GM18867 (cell line): ENCODE data around the gene COPS7A.

ENCODE experiments used
- ATAC-seq: cut with Tn5 transposase; IDR thresholded peaks from one replicate; pipeline ENCODE4 v1.9.1; 2021; ENCODE audit warnings: mild to moderate bottlenecking, moderate library complexity; ENCODE audit not compliant: unreplicated experiment

Gene COPS7A

DNA sequence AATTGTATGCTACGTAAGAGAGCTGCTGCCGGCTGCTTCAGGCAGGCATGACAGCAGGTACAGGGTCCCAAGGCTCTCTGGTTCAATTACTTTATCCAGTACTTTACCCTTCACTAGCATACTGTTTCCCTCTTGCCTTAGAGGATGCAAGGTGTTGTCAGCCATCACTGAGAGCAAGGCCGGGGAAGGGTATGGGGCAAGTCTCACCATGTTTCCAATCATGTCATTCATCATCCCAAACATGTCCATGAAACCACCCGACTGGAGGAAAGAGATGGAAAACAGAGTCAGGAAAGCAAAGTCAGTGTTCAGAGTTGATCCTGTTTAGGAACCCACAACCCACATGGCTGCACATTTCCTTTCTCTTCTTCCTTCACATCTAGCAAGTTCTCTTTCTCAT is 26.7 kb downstream of the COPS7A start:
- ATAC-seq = no peak

DNA sequence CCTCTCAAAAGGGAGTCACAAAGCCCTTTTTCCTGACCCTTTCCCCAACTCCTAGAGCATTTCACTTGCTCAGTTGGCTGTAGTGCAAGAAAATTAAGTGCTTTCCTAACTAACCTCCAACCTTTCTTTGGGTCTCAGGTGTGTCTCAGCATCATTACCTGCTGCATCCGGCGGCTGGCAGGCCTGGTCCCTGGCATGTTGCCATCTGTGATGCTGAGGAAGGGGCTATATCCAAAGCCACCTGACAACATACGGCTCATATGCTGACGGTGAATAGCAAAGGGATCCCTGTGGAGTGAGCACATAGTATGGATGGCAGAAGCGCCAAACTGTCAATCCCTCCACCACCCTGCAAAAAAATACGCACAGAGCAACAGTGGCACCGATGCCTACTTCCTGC is 27.9 kb downstream of the COPS7A start:
- ATAC-seq = no peak

GRCh38 chr12:6752167-6752920 is 28.5 kb downstream of the COPS7A start:
- no peak for ATAC-seq

DNA sequence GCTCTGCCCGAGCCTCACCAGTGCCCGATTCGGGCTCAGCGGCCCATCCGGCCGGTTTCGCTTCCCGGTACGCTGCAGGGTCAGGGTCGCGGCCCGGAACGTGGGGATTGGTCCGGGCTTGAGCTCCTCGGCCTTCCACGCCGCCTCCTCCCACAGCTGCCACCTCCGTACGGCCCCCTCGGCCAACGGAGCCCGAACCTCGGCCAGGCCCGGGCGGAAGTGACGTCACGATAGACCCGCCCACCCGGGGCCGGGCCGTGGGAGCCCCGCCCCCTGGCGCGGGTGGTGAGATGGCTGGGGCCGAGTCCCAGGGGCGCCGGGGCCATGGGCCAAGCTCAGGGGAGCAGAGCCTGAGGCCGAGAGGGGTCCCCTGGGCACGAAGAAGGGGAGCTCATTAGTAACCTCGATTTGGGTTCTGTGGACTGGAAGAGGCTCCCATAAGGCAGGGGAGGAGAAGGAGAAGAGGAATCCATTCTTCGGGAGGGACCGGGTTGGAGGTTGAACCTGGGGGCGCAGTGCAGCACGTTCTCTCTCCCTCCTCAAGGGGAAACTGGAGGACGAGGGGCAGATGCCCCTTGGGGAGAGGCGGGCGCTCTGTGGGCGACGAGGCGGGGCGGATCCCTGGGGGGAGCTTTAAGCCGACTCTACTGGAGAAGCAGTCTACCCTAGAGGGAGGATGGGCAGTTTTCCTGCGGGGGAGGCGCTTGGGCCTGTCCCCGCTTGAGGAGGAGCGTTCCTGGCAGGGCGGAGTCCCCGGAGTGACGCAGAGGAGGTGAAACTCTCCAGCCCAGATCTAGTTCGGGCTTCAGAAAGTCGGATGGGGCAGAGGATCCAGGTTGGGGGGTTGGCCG is 29.3 kb downstream of the COPS7A start, which contains the start of gene MLF2:
Gene MLF2 (minus strand): TSS at position 221 of the 851 bp plus-strand sequence. CDS start 807 bp downstream, outside the sequence.
- peak; percentile 82 for ATAC-seq

DNA sequence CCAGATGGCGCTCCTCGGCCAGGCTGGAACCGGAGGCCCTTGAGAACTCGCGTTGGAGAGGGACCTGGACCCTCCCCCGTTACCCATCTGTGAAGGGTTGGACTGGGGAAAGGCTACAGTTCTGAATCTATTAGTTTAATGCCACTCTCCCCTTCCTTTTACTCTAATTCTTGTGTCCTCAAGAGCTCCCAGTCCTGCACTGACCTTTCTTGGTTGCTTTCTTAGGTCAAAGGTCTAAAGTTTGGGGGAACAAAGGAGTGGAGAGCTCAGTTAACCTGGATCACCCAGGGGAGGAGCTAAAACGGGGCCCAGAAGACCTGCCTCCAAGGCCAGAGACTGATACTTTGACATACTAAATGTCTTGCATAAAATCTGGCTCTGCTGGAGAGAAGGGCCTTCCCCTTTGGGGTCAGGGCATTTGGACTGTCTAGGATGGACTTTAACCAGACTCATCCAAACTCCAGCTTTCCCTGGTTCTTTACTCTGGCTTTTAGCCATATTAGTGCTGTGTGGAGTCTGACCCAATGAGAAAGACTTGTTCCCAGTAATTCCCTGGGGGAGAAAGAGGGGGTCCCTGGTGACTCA is 30.0 kb downstream of the COPS7A start:
- ATAC-seq = no peak

DNA sequence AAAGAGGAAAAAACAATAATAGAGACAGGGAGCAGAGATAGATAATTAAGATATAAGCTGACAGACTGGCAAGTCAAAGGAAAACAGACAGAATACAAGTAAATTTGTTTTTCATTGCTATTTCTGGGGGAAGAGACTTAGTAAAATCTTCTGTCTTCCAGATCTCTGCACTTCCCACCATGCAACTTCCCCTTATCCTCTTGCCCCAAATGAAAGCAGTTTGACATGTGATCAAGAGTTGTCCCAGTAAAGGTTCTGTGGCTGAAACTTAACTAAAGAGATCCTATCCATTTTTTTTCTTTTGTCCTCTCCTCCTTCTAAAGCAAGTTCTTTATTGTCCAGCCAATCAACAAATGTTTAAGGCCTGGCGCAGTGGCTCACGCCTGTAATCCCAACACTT is 30.6 kb downstream of the COPS7A start:
- ATAC-seq = no peak

GRCh38 chr12:6757028-6757690 is 33.3 kb downstream of the COPS7A start:
- ATAC-seq = no peak

GRCh38 chr12:6758506-6759095 is 34.8 kb downstream of the COPS7A start:
- no peak for ATAC-seq

- no peak for ATAC-seq
These were observed 35.9 kb downstream of the COPS7A start for GRCh38 chr12:6759741-6760140.

DNA sequence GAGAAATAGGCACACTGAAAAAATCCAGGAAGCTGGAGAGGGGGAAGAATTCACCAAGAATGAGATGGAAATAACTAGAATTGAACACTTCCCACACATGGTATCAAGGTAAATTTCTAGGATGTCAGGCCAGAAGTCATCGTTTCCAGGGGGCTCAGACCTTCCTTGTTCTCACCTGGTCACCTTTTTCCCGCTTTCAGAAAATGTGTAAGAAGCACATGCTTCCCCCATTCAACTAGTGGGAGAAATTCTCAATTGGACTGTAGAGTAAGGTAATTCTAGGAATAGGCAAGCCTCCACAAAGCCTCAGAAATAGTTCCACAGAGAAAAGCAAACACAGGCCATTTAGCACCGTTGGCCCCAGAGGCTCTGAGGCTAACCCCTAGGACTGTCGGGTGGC is 39.5 kb downstream of the COPS7A start:
- ATAC-seq = no peak

DNA sequence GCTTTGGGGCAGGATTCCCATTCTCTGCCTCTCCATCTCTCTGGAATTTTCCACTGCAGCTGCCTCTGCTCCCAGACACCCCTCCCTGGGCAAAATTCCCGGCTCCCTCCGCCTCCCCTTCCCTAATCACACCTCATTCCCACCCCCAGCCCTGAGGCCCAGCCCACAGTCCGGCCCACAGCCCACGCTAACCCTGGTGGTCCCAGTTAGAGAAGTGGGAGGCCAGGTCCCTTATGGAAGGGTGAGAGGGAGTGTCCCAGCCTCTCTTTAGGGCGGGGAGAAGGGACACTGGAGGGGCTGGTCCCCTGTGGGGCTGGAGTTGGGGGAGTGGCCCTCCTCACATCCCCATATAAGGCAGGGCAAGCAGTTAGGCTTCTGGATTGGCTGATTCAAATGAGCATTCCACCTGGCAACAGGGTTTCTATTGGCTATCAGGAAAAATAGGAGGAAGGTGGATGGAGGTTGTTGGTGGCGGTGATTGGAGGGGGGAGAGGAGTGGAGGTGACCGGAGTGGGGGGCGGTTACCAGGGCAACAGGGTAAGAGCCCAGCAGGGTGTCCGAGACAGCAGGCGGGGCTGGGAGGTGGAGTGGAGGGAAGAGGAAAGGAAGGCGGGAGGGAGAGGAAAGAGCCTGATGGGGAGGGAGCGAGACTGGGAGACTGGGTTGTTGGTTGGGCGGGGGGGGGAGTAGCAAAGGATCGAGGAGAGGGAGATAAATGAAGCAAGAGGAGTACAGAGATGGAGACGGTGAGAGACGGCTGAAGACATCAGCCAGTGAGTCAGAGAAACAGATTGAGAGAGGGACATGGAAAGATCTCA is 40.4 kb downstream of the COPS7A start:
- ATAC-seq = peak; percentile 77

DNA sequence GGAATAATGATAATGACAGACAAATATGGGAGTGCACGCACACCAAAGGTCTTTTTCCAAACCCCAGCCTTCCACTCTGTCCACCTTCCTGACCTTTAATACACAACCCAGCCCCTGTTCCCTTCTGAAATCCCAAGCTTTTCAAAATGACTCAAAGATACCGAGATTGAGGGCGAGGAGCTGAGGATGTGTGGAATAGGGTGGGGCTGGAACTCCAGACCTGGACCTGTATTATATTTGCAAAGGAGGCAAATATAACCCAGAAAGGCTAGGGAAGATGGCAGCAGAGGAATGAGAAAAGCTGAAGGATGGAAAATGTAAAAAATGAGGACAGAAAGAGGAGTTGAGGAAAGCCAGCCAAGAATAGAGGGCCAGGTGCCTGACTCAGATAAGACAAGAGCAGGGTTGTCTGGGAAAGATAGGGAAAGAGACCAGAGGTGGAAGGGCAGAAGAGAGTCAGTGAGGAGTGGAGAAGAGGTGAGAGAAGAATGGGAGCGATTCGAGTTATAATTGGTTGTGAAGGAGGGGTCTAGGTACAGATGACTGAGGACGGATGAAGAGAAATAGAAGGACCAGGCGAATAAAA is 41.3 kb downstream of the COPS7A start:
- no peak for ATAC-seq

GRCh38 chr12:6765634-6766581 is 42.1 kb downstream of the COPS7A start, which contains the start of gene PTMS:
Gene PTMS (plus strand): TSS chr12:6766363. CDS start chr12:6766706, 343 bp downstream.
- ATAC-seq = peak; percentile 16

DNA sequence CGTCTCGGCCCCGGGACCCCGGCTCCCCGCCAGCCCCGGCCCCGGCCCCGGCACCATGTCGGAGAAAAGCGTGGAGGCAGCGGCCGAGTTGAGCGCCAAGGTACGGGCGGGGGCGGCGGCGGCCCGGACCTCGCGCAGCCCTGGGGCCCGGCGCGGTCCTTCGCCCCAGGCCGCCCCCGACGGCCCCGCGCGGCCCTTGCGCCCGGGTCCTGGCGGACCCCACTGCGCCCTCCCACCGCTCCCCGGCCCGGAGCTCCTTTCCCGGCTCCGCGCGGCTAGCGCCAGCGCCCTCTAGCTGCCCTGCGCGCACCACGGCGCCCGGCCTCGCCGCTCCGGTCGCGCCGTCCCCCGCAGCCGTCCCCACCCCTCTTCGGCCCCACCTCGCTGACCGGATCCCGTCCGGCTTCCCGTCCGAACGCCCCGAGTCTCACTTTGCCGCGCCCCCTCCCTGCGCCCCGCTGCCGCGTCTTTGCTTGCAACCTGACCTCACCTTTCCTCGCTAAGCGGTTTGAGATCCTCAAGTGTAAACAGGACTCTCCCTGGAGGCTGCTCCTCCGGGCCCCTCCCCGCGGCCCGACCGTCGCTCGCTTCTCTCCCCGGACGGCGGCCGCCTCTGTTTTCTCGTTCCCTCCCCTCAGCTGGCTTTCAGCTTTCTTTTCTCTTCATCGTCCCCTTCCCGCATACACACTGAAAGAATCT is 43.0 kb downstream of the COPS7A start:
- peak; percentile 49 for ATAC-seq

DNA sequence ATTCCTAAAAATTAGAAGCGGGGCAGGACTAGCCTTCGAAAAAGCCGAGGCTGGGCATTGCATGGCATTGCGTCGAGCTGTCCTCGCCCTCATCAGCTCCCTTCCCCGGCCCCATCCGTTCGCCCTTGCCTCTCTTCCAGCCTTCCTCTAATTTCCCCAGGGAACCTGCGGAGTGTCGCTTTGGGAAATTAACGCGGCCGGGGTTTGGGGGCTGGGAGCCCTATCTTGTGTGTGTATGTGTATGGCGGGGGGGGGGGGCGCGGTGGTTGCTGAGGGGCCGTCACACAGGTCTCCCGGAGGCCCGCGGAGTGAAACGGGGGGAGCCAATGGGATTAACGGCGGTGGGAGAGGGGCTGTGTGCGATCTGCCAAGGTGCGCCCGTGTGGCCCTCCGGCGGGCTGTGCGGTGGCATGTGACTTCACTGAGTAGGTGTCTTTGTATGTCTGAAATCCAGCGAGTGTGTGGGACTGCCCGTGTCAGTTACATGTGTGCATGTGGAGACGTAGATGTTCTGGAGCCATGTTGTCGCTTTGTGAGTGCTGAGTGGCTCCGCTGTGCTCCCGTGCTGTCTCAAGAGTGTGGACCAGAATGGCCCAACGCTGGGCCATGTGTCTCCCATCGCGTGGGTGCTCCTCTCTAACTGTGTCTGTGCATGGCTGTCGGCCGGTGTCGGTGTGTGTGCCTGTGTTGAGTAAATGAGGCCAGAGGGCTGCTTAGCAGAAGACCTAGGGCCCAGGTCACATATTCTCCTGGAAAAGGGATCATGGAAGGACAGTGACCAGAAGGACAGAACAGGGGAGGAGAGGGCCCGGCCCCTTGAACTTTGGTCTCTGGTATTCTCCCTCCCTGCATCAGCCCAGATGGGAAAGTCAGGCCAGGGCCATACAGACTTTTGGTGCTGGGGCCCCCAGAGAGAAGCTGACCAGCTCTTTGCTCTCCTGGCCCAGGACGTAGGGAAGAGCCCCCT is 43.8 kb downstream of the COPS7A start:
- no peak for ATAC-seq

DNA sequence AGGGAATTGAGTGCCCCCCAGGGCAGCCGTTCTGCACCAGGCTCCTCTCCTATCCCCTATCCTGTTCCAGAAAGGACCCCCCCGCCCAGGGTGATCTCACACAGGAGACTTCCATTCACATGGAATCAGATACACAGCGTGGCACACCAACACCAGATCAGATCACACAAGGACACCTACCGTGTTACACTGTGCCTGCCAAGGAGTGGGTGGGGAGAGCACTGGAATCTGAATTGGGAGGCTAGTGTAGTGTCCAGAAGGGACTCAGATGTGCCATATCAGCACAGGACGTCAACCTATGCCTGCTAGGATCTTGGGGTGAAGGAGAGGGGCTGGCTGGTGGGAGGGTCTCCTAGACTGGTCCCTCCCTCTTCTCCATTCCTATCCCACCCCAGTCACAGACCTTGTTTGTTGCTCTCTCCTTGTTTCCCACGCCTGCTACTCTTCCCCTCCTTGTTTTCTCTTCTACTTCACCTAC is 44.6 kb downstream of the COPS7A start:
- no peak for ATAC-seq
